H9 (cell line): ENCODE data around the gene LBX1. TPM values are rescaled to one million over a fixed set of nuclear protein-coding genes. Genes with fewer than 3 reads are reported as not detected.
A peak's percentile ranks its signal among the peaks of the same experiment; 100 is the strongest.

ENCODE experiments used
- DNase-seq: peaks from one replicate; pipeline ENCODE4 v3.0.0-alpha.2; 2017
- H2AFZ ChIP-seq: one replicate; pipeline ENCODE4 v1.6.1; 2013; ENCODE audit warnings: mild to moderate bottlenecking, low read length, control low read depth, moderate library complexity
- H2AK5ac ChIP-seq: 2 replicates; pipeline ENCODE4 v1.6.1; 2013; ENCODE audit warnings: low read length, control low read depth, mixed read lengths; ENCODE audit not compliant: insufficient read length
- H2BK120ac ChIP-seq: one replicate; pipeline ENCODE4 v1.6.1; 2013; ENCODE audit warnings: low read depth, mild to moderate bottlenecking, low read length, control low read depth, inconsistent platforms; ENCODE audit not compliant: poor library complexity, severe bottlenecking
- H2BK12ac ChIP-seq: 2 replicates; pipeline ENCODE4 v1.6.1; 2013; ENCODE audit warnings: low read length, control low read depth, mixed read lengths, low read depth; ENCODE audit not compliant: insufficient read length
- H2BK15ac ChIP-seq: 2 replicates; pipeline ENCODE4 v1.6.1; 2013; ENCODE audit warnings: low read depth, low read length, control low read depth
- H2BK20ac ChIP-seq: one replicate; pipeline ENCODE4 v1.6.1; 2013; ENCODE audit warnings: low read depth, mild to moderate bottlenecking, low read length, control low read depth, inconsistent platforms; ENCODE audit not compliant: poor library complexity, severe bottlenecking
- H2BK5ac ChIP-seq: 2 replicates; pipeline ENCODE4 v1.6.1; 2013; ENCODE audit warnings: low read length, control low read depth, mixed read lengths; ENCODE audit not compliant: insufficient read length
- H3K14ac ChIP-seq: 2 replicates; pipeline ENCODE4 v1.6.1; 2013; ENCODE audit warnings: low read length, control low read depth; ENCODE audit not compliant: insufficient read depth
- H3K18ac ChIP-seq: 2 replicates; pipeline ENCODE4 v1.6.1; 2013; ENCODE audit warnings: low read depth, mild to moderate bottlenecking, mixed read lengths, low read length, control low read depth; ENCODE audit not compliant: insufficient read length
- H3K23ac ChIP-seq: 2 replicates; pipeline ENCODE4 v1.6.1; 2013; ENCODE audit warnings: low read length, control low read depth, mixed read lengths, low read depth; ENCODE audit not compliant: insufficient read length
- H3K23me2 ChIP-seq: 2 replicates; pipeline ENCODE4 v1.6.1; 2013; ENCODE audit warnings: low read depth, mild to moderate bottlenecking, mixed read lengths, low read length, control low read depth; ENCODE audit not compliant: insufficient read length, poor library complexity, severe bottlenecking
- H3K27ac ChIP-seq: 2 replicates; pipeline ENCODE4 v1.5.1; 2013; ENCODE audit warnings: low read length, control low read depth, mixed read lengths, low read depth; ENCODE audit not compliant: insufficient read length
- H3K27me3 ChIP-seq: 2 replicates; pipeline ENCODE4 v1.6.1; 2013; ENCODE audit warnings: low read length, control low read depth, inconsistent platforms; ENCODE audit not compliant: insufficient read depth
- H3K4ac ChIP-seq: 2 replicates; pipeline ENCODE4 v1.6.1; 2013; ENCODE audit warnings: low read depth, mild to moderate bottlenecking, control low read depth, inconsistent platforms, low read length, moderate library complexity
- H3K4me1 ChIP-seq: 2 replicates; pipeline ENCODE4 v1.6.1; 2013; ENCODE audit warnings: low read length, control low read depth, inconsistent platforms; ENCODE audit not compliant: insufficient read depth
- H3K4me2 ChIP-seq: 2 replicates; pipeline ENCODE4 v1.6.1; 2013; ENCODE audit warnings: low read length, control low read depth, mixed read lengths; ENCODE audit not compliant: insufficient read length, insufficient read depth
- H3K56ac ChIP-seq: 2 replicates; pipeline ENCODE4 v1.6.1; 2013; ENCODE audit warnings: low read depth, mild to moderate bottlenecking, mixed read lengths, low read length, control low read depth; ENCODE audit not compliant: insufficient read length
- H3K79me1 ChIP-seq: 2 replicates; pipeline ENCODE4 v1.6.1; 2013; ENCODE audit warnings: low read depth, mild to moderate bottlenecking, moderate library complexity, low read length, control low read depth, inconsistent platforms; ENCODE audit not compliant: insufficient read depth, poor library complexity, severe bottlenecking
- H3K79me2 ChIP-seq: 2 replicates; pipeline ENCODE4 v1.6.1; 2013; ENCODE audit warnings: low read length, control low read depth, inconsistent platforms; ENCODE audit not compliant: insufficient read depth
- H3K9ac ChIP-seq: 2 replicates; pipeline ENCODE4 v1.6.1; 2013; ENCODE audit warnings: low read length, control low read depth, mixed read lengths; ENCODE audit not compliant: insufficient read length; ENCODE audit errors: extremely low read depth
- H3K9me3 ChIP-seq: one replicate; pipeline ENCODE4 v1.6.1; 2013; ENCODE audit warnings: low read depth, low read length, inconsistent platforms; ENCODE audit not compliant: control insufficient read depth
- H3T11ph ChIP-seq: one replicate; pipeline ENCODE4 v1.6.1; 2013; ENCODE audit warnings: mild to moderate bottlenecking, low read length, control low read depth, inconsistent platforms
- H4K20me1 ChIP-seq: one replicate; pipeline ENCODE4 v1.6.1; 2013; ENCODE audit not compliant: control insufficient read depth, insufficient read length, insufficient read depth
- H4K5ac ChIP-seq: 2 replicates; pipeline ENCODE4 v1.6.1; 2013; ENCODE audit warnings: low read depth, mild to moderate bottlenecking, mixed read lengths, low read length, control low read depth; ENCODE audit not compliant: insufficient read length
- H4K8ac ChIP-seq: replicated peaks from 2 replicates; pipeline ENCODE4 v1.6.1; 2013; ENCODE audit warnings: low read length, control low read depth, mixed read lengths, low read depth; ENCODE audit not compliant: insufficient read length
- H4K91ac ChIP-seq: 2 replicates; pipeline ENCODE4 v1.6.1; 2013; ENCODE audit warnings: low read depth, mild to moderate bottlenecking, moderate library complexity, mixed read lengths, low read length, control low read depth; ENCODE audit not compliant: insufficient read length
- H3K27ac Mint-ChIP-seq, 3 experiments: 2 replicates in 2 of 3; 3 replicates in 1 of 3; pipeline ENCODE4 v1.8.0; 2020 to 2021; ENCODE audit warnings: mixed read lengths in 3 of 3, mild to moderate bottlenecking in 1 of 3, moderate library complexity in 1 of 3
- H3K27me3 Mint-ChIP-seq: 2 replicates; pipeline ENCODE4 v1.8.0; 2021; ENCODE audit warnings: low read depth, mild to moderate bottlenecking, moderate library complexity, mixed read lengths
- H3K36me3 Mint-ChIP-seq, 3 experiments: 2 replicates in 2 of 3; 3 replicates in 1 of 3; pipeline ENCODE4 v1.8.0; 2020 to 2021; ENCODE audit warnings: low read depth in 3 of 3, mixed read lengths in 3 of 3; ENCODE audit not compliant: insufficient read depth in 1 of 3
- H3K4me1 Mint-ChIP-seq, 2 experiments: 2 replicates each; pipeline ENCODE4 v1.8.0; 2020; ENCODE audit warnings: mixed read lengths in 2 of 2
- H3K4me3 Mint-ChIP-seq, 2 experiments: 2 replicates in 1 of 2; 3 replicates in 1 of 2; pipeline ENCODE4 v1.8.0; 2020 to 2021; ENCODE audit warnings: mild to moderate bottlenecking in 2 of 2, mixed read lengths in 2 of 2, moderate library complexity in 1 of 2
- H3K9me3 Mint-ChIP-seq, 2 experiments: 2 replicates in 1 of 2; 3 replicates in 1 of 2; pipeline ENCODE4 v1.8.0; 2020; ENCODE audit warnings: mild to moderate bottlenecking in 2 of 2, mixed read lengths in 2 of 2, moderate library complexity in 1 of 2
- CTCF ChIP-seq: fragments of 200-600 bp; sonication (generic); conservative IDR thresholded peaks from 3 replicates; pipeline ENCODE4 v1.8.0; 2021; ENCODE audit warnings: antibody characterized with exemption, mild to moderate bottlenecking
- WGBS: extraction: QIAGEN DNeasy Blood & Tissue Kit; methylation state at CpG from one replicate; pipeline ENCODE4 v1.1.7; 2013; ENCODE audit warnings: missing lambda C conversion rate, low lambda C conversion rate, mixed read lengths; ENCODE audit not compliant: insufficient read length; ENCODE audit errors: extremely low coverage; 5-methylcytosine and 5-hydroxymethylcytosine counted together
- total RNA-seq: library from RNA; stranded (reverse); gene quantifications from 2 replicates; pipeline ENCODE4 v1.2.1, GENCODE V29; 2021

LBX1 gene
- total RNA-seq, 1 experiment from 2014 or later, result not detected

- H3K36me3 Mint-ChIP-seq, result peaks cover 0 to 2% (median 0%) of the 10 kb centered on the region in 3 experiments; a peak in 2 of 7 replicates
- Histone ChIP-seq H4K5ac (no peak overlapping the region), H2BK5ac (no peak overlapping the region), H3K4me2 (no peak overlapping the region), H3K79me2 (no peaks in the 10 kb centered on the region), H2BK12ac (no peak overlapping the region), H3T11ph (no peak overlapping the region), H2BK20ac (no peak overlapping the region), H3K4ac (no peak overlapping the region), H3K9me3 (no peaks in the 10 kb centered on the region), H3K4me1 (no peaks in the 10 kb centered on the region), H3K27me3 (peaks cover 97% of the 10 kb centered on the region), H3K18ac (no peak overlapping the region), H2AK5ac (no peak overlapping the region), H2BK15ac (no peak overlapping the region), H3K23ac (no peak overlapping the region), H4K91ac (no peak overlapping the region), H3K79me1 (no peaks in the 10 kb centered on the region), H2BK120ac (no peak overlapping the region), H4K8ac (no peak overlapping the region), H4K20me1 (no peaks in the 10 kb centered on the region), H3K56ac (no peak overlapping the region), H3K23me2 (no peaks in the 10 kb centered on the region), H3K27ac (no peak overlapping the region), H3K9ac (no peak overlapping the region), H2AFZ (no peak overlapping the region), H3K14ac (no peak overlapping the region)
- no CpG with 5 or more reads among the region's 34 CpGs for WGBS
- peak overlapping the region in 1 of 2 experiments; percentile 69; a peak in 2 of 5 replicates for H3K4me3 Mint-ChIP-seq
- H3K9me3 Mint-ChIP-seq, result peaks cover 7% of the 10 kb centered on the region in 2 experiments
- H3K27me3 Mint-ChIP-seq, result peaks cover 97% of the 10 kb centered on the region
- no peak overlapping the region for H3K27ac Mint-ChIP-seq
- peaks cover 14 to 33% of the 10 kb centered on the region in 2 experiments for H3K4me1 Mint-ChIP-seq
- TF ChIP-seq CTCF, result no peak
- peak; percentile 61 for DNase-seq
These were observed 347 bp downstream of the LBX1 start for GRCh38 chr10:101228966-101229265.
